Measurements from ENCODE around the gene IL31. TPM values are rescaled to one million over a fixed set of nuclear protein-coding genes. Genes with fewer than 3 reads are reported as not detected.
"Not testable (repeated sequence)": the region's sequence is repeated elsewhere in the genome, so short reads cannot be mapped to it uniquely, and the experiment has no call there.

The IL31 gene
- total RNA-seq, 1 donor from 2014 or later: not detected

DNA sequence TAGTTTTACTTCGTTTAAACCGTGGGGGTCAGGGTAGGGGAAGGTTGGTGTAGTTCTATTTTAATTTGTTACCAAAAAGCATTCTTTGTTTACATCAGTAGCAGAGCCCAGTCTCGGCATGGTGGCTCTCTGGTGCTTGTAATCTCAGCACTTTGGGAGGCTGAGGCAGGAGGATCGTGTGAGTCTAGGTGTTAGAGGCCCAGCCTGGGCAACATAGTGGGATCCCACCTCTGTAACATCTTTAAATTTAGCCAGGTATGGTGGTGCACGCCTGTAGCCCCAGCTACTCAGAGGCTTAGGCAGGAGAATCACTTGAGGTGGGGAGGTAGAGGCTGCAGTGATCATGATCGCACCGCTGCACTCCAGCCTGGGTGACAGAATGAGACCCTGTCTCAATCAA lies 11.1 kb upstream of the IL31 start:
- DNase-seq (ENCODE audit: extremely low spot score in 2 of 2): no peak
- H3K27me3 ChIP-seq: no peaks in the 10 kb centered on the region
- H3K4me1 ChIP-seq: peaks cover 9% of the 10 kb centered on the region
- H3K27ac ChIP-seq: no peak overlapping the region
- no peaks in the 10 kb centered on the region for H3K36me3 ChIP-seq
- intact Hi-C loops (cut with DNase I): no loop called here
- TF ChIP-seq POLR2AphosphoS5 (IDR thresholded peaks at IDR 0.05; ENCODE audit: insufficient read depth in 1 of 2, low read depth in 1 of 2): no peak
- TF ChIP-seq, protein P1, sequence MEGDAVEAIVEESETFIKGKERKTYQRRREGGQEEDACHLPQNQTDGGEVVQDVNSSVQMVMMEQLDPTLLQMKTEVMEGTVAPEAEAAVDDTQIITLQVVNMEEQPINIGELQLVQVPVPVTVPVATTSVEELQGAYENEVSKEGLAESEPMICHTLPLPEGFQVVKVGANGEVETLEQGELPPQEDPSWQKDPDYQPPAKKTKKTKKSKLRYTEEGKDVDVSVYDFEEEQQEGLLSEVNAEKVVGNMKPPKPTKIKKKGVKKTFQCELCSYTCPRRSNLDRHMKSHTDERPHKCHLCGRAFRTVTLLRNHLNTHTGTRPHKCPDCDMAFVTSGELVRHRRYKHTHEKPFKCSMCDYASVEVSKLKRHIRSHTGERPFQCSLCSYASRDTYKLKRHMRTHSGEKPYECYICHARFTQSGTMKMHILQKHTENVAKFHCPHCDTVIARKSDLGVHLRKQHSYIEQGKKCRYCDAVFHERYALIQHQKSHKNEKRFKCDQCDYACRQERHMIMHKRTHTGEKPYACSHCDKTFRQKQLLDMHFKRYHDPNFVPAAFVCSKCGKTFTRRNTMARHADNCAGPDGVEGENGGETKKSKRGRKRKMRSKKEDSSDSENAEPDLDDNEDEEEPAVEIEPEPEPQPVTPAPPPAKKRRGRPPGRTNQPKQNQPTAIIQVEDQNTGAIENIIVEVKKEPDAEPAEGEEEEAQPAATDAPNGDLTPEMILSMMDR (IDR thresholded peaks at IDR 0.05): no peak
- H3K9me3 ChIP-seq: no peaks in the 10 kb centered on the region
- no peak overlapping the region for H3K4me3 ChIP-seq

DNA sequence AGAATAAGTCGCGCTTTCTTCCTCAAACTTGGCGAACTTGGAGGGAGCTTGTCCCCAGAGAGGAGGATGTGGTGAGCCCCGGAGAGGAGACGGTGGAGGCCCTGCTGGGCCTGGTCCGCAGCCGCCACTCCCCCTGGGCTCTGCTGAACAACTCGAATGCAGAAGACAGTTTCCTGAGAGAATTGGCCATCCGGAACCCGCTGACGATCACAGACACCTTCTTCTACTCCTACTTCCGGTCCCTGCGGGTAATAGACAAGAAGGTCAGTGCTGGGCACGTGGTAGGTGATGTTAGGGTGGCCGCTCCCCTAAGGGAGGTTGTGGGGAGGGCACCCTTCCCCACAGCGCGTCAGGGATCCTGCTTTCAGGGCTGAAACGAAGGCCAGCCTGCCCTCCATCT lies 10.5 kb upstream of the IL31 start:
- no peaks in the 10 kb centered on the region for H3K9me3 ChIP-seq
- intact Hi-C loops (cut with DNase I): no loop called here
- TF ChIP-seq, protein P1 (IDR thresholded peaks at IDR 0.05): no peak
- TF ChIP-seq POLR2AphosphoS5 (IDR thresholded peaks at IDR 0.05; ENCODE audit: insufficient read depth in 1 of 2, low read depth in 1 of 2): no peak
- no peak for TF ChIP-seq POLR2A (IDR thresholded peaks at IDR 0.05)
- no peaks in the 10 kb centered on the region for H3K27me3 ChIP-seq
- no peak overlapping the region for H3K4me3 ChIP-seq
- no peak overlapping the region for H3K27ac ChIP-seq
- peaks cover 9% of the 10 kb centered on the region for H3K4me1 ChIP-seq
- DNase-seq (ENCODE audit: extremely low spot score in 2 of 2): no peak
- no peaks in the 10 kb centered on the region for H3K36me3 ChIP-seq

DNA sequence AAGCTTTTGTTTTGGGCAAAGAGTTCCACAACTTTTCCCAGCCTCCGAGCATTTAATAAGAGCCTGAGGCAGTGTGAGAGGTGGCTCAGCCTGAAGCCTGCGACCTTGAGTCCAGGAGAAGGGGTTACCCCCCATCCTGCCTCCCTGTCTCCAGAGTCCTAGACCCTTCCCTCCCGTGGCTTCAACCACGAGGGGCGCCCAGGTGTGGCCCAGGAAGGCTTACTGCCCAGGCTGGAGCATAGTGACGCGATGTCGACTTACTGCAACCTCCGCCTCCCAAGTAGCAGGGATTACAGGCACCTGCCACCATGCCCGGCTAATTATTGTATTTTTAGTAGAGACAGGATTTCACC lies 9.5 kb upstream of the IL31 start:
- TF ChIP-seq, protein P1 (IDR thresholded peaks at IDR 0.05): no peak
- TF ChIP-seq POLR2A (IDR thresholded peaks at IDR 0.05): no peak
- TF ChIP-seq POLR2AphosphoS5 (IDR thresholded peaks at IDR 0.05; ENCODE audit: insufficient read depth in 1 of 2, low read depth in 1 of 2): no peak
- no peaks in the 10 kb centered on the region for H3K9me3 ChIP-seq
- no peaks in the 10 kb centered on the region for H3K27me3 ChIP-seq
- intact Hi-C loops (cut with DNase I): no loop called here
- no peak for DNase-seq (ENCODE audit: extremely low spot score in 2 of 2)
- H3K4me3 ChIP-seq: peak overlapping the region; percentile 47 to 48
- H3K36me3 ChIP-seq: no peaks in the 10 kb centered on the region
- no peak overlapping the region for H3K27ac ChIP-seq
- peaks cover 9% of the 10 kb centered on the region for H3K4me1 ChIP-seq

DNA sequence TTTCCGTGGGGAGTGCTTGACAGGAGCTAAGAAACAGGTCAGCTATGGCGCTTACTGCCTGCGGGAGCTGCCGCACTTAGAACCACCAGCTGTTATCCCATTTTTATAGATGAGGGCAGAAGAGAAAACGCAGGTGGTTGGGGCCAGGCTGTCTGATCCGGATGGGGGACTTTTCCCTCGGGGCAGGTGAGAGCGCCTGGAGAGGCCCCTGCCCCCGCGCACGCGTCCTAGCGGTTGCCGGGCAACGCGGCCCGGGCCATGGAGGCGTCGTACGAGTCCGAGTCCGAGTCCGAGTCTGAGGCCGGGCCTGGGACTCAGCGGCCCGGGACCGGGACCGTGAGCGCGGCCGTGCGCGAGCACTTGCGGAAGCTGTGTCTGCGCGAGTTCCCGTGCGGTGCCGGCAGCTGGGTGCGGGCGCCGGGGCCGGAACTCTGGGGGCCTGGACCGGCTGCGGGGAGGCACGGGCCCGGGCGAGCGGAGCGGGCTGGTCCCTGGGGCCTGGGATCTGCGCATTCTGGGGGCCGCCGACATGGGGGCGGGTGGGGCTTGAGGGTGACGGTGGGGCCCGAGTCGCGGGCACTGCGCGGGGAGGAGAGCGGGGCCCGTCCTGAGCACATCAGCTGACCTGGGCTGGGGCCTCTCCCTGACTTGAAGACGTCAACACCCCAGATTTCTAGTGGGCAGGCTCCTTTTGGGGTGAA lies 9.0 kb upstream of the IL31 start, which contains the start of gene LRRC43:
LRRC43 (plus strand) TSS at position 237 of the 701 bp plus-strand sequence; CDS start at position 259, 22 bp downstream.
- Histone ChIP-seq H3K27me3 (no peaks in the 10 kb centered on the region), H3K27ac (no peak within 1 kb of the TSS), H3K4me3 (peak within 1 kb of the TSS; percentile 47 to 48), H3K36me3 (no peaks in the 10 kb centered on the region), H3K4me1 (peaks cover 9% of the 10 kb centered on the region), H3K9me3 (no peaks in the 10 kb centered on the region)
- DNase-seq (ENCODE audit: extremely low spot score in 2 of 2): no peak
- TF ChIP-seq, protein P1 (IDR thresholded peaks at IDR 0.05): no peak
- intact Hi-C loops (cut with DNase I): no loop called here

DNA sequence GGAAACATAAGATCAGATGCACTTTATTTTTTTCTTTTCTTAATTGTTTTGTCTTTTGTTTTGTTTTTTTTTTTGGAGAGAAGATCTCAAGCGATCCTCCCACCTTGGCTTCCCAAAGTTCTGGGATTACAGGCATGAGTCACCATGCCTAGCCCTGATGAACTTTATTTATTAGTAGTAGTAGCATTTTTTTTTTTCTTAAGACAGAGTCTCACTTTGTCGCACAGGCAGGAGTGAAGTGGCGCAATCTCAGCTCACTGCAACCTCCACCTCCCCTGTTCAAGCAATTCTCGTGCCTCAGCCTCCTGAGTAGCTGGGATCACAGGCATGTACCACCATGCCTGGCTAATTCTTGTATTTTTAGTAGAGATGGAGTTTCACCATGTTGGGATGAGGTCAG lies 2.5 kb upstream of the IL31 start:
- H3K4me1 ChIP-seq; H3K9me3 ChIP-seq; H3K36me3 ChIP-seq; H3K27ac ChIP-seq; H3K27me3 ChIP-seq; H3K4me3 ChIP-seq; DNase-seq (ENCODE audit: extremely low spot score in 2 of 2); intact Hi-C loops (cut with DNase I): not testable (repeated sequence)
